Measurements from ENCODE around the gene PDIA5.

PDIA5 gene

GRCh38 chr3:123186695-123187094, 119.9 kb downstream of the PDIA5 start:
- no peak for DNase-seq

- no peak for DNase-seq
Observed at GRCh38 chr3:123188058-123188457, 121.2 kb downstream of the PDIA5 start.

- no peak for DNase-seq
Observed at GRCh38 chr3:123193448-123194101, 126.8 kb downstream of the PDIA5 start.

GRCh38 chr3:123194552-123194951, 127.7 kb downstream of the PDIA5 start:
- peak; percentile 51 for DNase-seq

- DNase-seq, result peak; percentile 3
Observed at GRCh38 chr3:123198372-123198771, 131.5 kb downstream of the PDIA5 start.

GRCh38 chr3:123201223-123201556, 134.4 kb downstream of the PDIA5 start:
- DNase-seq, result no peak

- DNase-seq, result peak; percentile 97
Observed at GRCh38 chr3:123201557-123202427, 135.0 kb downstream of the PDIA5 start, which contains the start of gene SEC22A. SEC22A (plus strand) TSS chr3:123201943; CDS start chr3:123209218, 7,275 bp downstream.

- DNase-seq, result peak; percentile 70
Observed at GRCh38 chr3:123202451-123202850, 135.6 kb downstream of the PDIA5 start.

Data from eye (tissue), 1 donor.